Mammary microvascular endothelial cell (primary cell): ENCODE measurements around the gene UBR1. TPM values are rescaled to one million over a fixed set of nuclear protein-coding genes. Genes with fewer than 3 reads are reported as not detected.

Experiments used
- total RNA-seq: library from RNA; depleted of rRNA; stranded (reverse); fragments of >200 nt; gene quantifications from 2 replicates; pipeline ENCODE4 v1.2.3, GENCODE V29; 2015

Gene UBR1
- total RNA-seq: 20.7 and 21.0 TPM in 2 replicates

GRCh38 chr15:43105778-43106485 lies at the start of gene UBR1:
Gene UBR1, minus strand, starts transcription at chr15:43106038. Its CDS starts 16 bp downstream, at chr15:43106022.

GRCh38 chr15:43133430-43134156 lies 27.8 kb upstream of the UBR1 start, which contains the start of gene TMEM62:
Gene TMEM62, plus strand, starts transcription at chr15:43133586. Its CDS starts 217 bp downstream, at chr15:43133803.

DNA sequence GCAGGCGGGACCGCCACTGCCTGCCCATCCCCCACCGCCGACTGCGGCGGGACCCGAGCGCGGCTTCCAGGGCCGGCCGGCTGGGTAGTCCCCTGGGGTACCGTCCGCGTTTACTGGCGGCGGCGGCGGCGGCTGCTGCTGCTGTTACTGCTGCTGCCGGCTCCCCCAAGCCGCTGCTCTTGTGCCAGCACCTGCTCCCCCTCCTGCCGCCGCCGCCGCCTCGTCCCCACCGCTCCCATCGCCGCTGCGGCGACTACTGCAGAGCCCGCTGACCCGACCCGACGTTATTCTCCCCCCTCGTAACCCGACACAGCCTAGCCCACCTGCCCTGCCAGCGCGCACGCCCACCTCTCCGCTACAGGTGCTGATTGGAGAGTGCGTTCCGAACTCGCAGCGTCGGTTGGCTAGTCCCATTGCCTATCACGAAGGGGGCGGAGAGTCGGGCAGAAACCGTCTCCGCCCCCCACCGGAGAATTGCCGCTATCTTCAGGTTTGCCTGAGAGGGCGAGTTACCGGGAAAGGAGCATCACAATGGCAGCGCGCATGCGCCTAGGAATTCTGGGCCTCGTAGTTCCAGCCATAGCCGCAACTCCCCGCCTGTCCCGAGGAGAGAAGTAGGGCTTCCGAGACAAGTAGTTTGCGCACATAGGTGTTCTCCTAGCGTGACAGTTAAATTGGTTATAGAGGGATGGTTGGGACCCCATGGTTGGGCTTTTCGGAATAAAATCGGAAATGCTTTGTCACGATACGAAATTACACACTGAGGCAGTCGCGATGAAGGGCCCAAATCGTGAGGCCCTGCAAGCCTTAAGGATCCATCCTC lies 185.1 kb downstream of the UBR1 start, which contains the start of gene TTBK2:
Gene TTBK2 (minus strand): TSS at position 260 of the 823 bp plus-strand sequence. CDS start 42,161 bp downstream, outside the sequence.

Other genes with a start within 250 kb of the UBR1 start
- gene TTBK2, start 185.3 kb downstream of the UBR1 start, total RNA-seq: 5.9 and 6.5 TPM in 2 replicates
- 18.9 and 20.4 TPM in 2 replicates for gene TMEM62, start 27.5 kb upstream of the UBR1 start, total RNA-seq
- gene CCNDBP1, start 79.4 kb upstream of the UBR1 start, total RNA-seq: 55.0 and 59.1 TPM in 2 replicates
- not detected in 2 replicates for gene EPB42, start 115.0 kb upstream of the UBR1 start, total RNA-seq
- not detected in 2 replicates for gene TGM5, start 160.9 kb upstream of the UBR1 start, total RNA-seq
- gene TGM7, start 196.2 kb upstream of the UBR1 start, total RNA-seq: not detected in 2 replicates
- gene LCMT2, start 224.5 kb upstream of the UBR1 start, total RNA-seq: 4.5 and 5.4 TPM in 2 replicates